Measurements from ENCODE around the gene KISS1R.

GRCh38 chr19:887072-887471, 30.1 kb upstream of the KISS1R start:
- no peak for TF ChIP-seq POLR2AphosphoS5 (IDR thresholded peaks at IDR 0.05)
- no peak for TF ChIP-seq POLR2A (IDR thresholded peaks at IDR 0.05)
- no peak for TF ChIP-seq CTCF (IDR thresholded peaks at IDR 0.05)
